GM19438 (cell line): ENCODE data around the gene SSTR3.
A peak's percentile ranks its signal among the peaks of the same experiment; 100 is the strongest.
"Not testable (repeated sequence)": the region's sequence is repeated elsewhere in the genome, so short reads cannot be mapped to it uniquely, and the experiment has no call there.

Experiments
- ATAC-seq: cut with Tn5 transposase; IDR thresholded peaks from one replicate; pipeline ENCODE4 v1.9.1; 2021; ENCODE audit warnings: low read depth; ENCODE audit not compliant: unreplicated experiment

SSTR3 gene

DNA sequence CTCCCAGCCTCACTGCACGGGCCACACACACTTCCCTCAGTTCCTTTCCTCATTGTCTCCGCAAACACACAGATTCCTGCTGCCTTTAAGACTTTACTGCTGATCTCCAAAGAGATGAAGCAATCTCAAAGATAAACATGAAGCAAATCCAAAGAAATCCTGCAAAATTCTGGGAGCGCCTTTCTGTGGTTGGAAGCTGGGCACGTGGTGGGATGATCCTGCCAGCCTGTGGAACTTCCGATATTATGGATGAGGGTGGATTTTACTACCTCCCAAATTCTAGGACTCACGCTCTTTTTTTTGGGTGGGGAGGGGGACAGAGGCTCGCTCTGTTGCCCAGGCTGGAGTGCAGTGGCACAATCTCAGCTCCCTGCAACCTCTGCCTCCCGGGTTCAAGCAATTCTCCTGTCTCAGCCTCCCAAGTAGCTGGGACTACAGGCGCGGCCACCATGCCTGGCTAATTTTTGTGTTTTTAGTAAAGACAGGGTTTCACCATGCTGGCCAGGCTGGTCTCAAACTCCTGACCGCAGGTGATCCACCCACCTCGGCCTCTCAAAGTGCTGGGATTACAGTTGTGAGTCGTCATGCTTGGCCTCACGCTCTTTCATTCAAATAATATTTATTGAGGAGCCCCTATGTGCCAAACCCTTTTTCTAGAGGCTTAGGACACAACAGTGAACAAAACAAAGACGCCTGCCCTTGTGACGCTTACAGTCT lies 41.4 kb downstream of the SSTR3 start:
- ATAC-seq: not testable (repeated sequence)

DNA sequence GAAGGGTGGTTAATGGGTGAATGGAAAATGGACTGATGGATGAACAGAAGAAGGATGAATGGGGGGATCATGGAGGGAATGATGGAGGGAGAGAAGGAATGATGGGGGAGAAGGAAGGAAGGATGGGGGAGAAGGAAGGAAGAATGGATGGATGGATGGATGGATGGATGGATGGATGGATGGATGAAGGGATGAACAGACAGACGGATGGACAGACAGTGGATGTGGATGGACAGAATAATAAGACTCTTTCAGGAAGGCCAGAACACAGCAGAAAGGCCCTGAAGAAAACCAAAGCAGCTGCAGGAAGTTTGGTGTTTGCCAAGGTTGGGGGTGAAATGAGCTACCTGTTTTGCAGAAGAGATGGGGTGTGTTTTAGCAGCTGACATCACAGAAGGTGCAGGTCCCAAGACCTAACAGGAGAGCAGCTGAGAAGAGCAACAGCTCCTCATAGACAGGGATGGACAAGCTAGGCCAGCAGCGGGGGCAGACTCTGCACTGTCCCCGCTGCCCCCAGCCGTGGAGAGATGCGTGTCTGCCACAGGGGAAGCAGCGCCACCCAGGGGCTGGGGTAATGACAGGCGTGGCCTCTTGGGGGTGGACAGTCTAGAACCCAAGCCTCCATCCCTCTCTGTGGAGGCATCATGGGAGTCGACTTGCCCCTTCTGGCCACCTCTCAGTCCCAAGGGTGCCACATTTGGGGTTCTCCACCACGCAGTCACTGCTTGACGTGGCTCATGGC lies 42.2 kb downstream of the SSTR3 start:
- no peak for ATAC-seq

DNA sequence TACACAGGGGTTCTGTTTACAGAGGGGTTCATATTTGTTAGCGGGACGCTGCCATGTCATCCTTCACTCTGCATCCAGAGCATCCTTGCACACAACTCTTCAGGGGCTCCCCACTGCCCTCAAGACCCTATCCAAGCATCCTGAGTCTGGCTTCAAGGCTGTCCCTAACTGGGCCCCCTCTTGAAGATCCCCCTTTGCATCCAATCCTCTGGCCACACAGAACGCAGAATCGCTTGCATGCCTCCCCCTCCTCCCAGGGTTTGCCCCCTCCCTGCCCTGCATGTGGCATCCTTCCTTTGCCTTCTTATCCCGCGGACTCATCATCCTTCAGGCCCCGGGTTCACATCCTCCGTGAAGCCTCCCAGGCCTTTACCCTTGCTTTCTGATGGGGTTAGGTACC lies 42.9 kb downstream of the SSTR3 start:
- no peak for ATAC-seq

GRCh38 chr22:37167981-37168647 lies 44.2 kb downstream of the SSTR3 start:
- no peak for ATAC-seq

GRCh38 chr22:37167176-37167980 lies 44.9 kb downstream of the SSTR3 start:
- no peak for ATAC-seq

GRCh38 chr22:37166675-37167066 lies 45.6 kb downstream of the SSTR3 start:
- ATAC-seq: no peak

GRCh38 chr22:37165940-37166674 lies 46.2 kb downstream of the SSTR3 start:
- ATAC-seq: no peak

DNA sequence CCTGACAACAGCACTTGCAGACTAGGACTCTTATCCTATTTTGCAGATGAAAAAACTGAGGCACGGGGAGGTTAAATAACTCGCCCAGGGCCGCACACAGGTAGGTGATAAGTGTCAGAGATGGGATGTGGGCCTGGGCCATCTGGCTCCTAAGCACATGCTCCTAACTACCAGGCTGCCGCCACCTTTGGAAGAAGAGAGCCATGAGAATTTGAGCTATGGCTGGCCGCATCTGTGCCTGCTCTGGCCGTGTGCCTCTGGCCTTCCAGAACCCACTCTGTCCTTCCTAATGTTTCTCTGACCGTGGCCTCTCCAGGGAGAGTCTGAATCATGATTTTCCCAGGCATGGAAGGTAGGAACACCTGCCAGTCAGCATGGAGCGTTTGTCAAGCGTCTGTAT lies 47.2 kb downstream of the SSTR3 start:
- no peak for ATAC-seq

DNA sequence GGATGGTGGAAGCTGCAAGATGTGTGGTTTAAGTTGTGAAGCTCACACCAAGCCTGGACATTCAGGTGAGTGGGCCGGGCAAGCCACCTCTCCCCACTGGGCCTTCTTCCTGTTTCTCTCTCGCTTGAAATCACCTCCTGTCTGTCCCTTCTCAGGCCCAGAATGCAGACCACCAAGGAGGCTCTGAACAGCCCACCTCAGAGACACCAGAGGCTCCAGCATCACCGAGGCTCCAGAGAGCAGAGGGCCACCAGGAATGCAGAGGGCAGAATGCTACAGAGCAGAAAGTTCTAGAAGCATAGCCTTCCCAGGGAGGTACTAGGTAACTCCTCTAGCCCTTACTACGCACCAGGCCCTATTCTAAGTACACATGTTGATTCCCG lies 47.8 kb downstream of the SSTR3 start:
- ATAC-seq: no peak

GRCh38 chr22:37163575-37164504 lies 48.4 kb downstream of the SSTR3 start:
- ATAC-seq: no peak

DNA sequence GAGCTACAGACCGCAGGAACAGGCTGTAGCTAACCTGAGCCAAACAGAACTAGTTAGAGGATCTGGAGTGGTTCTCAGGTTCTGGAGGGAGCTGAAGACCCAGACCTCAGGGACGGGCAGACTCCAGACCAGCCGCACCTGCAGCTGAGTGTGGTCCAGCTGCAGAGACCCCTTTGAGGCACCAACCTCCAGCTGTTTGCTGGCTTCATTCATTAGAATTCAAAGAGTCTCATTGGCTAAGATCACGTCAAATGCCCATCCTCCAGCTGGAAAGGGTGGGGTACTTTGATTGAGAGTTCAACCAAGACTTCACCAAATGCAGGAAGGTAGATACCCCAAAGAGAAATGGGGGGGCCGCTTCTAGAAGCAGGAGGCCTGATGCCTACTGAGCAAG lies 49.2 kb downstream of the SSTR3 start:
- ATAC-seq: no peak

- ATAC-seq: peak; percentile 45
These were observed 49.8 kb downstream of the SSTR3 start for GRCh38 chr22:37162221-37163095.

DNA sequence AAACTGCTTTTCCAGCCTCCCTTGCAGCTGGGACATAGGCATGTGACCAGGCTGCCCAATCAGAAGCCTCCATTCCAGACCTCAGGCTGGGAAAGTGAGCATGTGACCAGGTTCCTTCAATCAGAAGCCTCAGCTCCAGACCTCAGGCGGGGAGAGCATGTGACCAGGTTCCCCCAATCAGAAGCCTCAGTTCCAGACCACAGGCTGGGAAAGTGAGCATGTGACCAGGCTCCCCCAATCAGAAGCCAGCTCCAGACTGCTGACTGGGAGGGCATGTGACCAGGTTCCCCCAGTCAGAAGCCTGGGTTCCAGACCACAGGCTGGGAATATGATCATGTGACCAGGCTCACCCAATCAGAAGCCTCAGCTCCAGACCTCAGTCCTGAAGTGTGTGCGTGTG lies 50.8 kb downstream of the SSTR3 start:
- no peak for ATAC-seq

DNA sequence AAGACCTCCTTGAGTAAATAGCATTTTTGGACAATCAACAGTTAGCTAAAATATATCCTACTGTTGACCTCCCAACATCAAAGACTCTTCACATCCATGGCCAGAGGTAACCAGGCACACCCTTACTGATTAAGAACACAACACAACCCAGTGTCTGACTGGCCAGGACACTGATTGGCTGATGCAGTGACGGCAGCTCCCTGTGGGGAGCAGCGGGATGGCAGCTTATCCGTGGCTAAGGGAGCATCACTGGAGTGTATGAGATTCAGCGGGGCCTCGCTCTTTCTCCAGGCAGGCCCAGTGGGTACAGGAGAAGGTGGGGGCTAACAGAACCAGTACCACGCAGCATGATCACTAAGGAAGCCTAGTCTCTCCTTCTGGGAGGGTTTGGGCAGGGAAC lies 52.2 kb downstream of the SSTR3 start:
- no peak for ATAC-seq

- ATAC-seq: no peak
These were observed 53.4 kb downstream of the SSTR3 start for GRCh38 chr22:37158963-37159290.

DNA sequence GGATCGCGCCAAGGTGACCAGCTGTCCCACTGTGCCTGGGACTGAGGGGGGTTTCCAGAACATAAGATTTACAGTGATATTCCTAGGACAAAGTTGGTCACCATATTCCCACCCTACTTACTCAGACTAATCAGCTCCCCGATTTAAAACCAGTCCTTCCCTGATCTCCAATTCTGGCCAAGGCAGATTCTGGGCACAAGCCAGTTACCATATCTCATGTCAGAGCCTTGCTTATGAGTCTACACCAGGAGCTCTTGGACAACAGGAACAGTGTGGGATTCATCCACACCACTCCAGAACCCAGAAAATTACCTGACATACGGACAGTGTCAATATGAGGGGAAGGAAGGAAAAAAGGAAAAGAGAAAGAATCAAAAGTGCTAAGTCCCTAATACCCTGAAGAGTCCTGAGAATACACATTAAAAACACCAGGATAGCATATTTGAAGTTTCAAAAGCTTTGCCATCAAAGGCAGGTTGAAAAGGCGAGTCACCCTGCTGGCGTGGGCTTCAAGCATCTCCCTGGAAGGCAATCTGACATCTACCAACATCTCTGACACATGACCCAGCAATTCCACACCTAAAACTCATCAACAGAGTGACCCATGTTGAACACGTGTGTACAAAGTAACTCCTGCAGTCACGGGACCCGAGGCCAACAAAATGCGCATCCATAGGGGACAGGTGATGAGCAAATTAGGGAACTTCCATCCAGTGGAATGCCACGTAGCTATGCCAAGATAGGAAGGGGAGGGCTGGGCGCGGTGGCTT lies 54.6 kb downstream of the SSTR3 start:
- no peak for ATAC-seq

- no peak for ATAC-seq
These were observed 55.4 kb downstream of the SSTR3 start for GRCh38 chr22:37156686-37157435.
